H1 (cell line): Measurements from ENCODE around the gene SPDYE4.

Source experiments
- CEBPB ChIP-seq: IDR thresholded peaks from 2 replicates; pipeline ENCODE4 v1.6.1; 2012; ENCODE audit warnings: low read depth, low read length
- CHD1 ChIP-seq: IDR thresholded peaks from 2 replicates; pipeline ENCODE4 v1.6.1; 2012; ENCODE audit warnings: low read depth, low read length, improper control_type of control experiment
- CTCF ChIP-seq, 3 experiments: IDR thresholded peaks; 1 replicate in 2 of 3; 2 replicates in 1 of 3; pipeline versions ENCODE4 v1.5.1 to v1.6.1; 2011; ENCODE audit warnings: low read length in 3 of 3, mild to moderate bottlenecking in 3 of 3, inconsistent platforms in 2 of 3, low read depth in 1 of 3, moderate library complexity in 1 of 3; ENCODE audit not compliant: insufficient read depth in 1 of 3; ENCODE audit errors: control extremely low read depth in 1 of 3
- EZH2 ChIP-seq: fragments of 200-600 bp; sonication (generic); IDR thresholded peaks from 2 replicates; pipeline ENCODE4 v1.7.1; 2012; ENCODE audit warnings: low read depth, mild to moderate bottlenecking, moderate library complexity, low read length, inconsistent platforms; ENCODE audit not compliant: severe bottlenecking
- GABPA ChIP-seq: IDR thresholded peaks from 2 replicates; pipeline ENCODE4 v1.6.1; 2011; ENCODE audit warnings: mild to moderate bottlenecking, low read length, moderate library complexity, borderline replicate concordance; ENCODE audit not compliant: insufficient read depth
- HDAC6 ChIP-seq: IDR thresholded peaks from one replicate; pipeline ENCODE4 v1.7.1; 2012; ENCODE audit warnings: low read depth, mild to moderate bottlenecking, inconsistent platforms, low read length, moderate library complexity
- POU5F1 ChIP-seq: IDR thresholded peaks from 2 replicates; pipeline ENCODE4 v1.6.1; 2011; ENCODE audit warnings: low read depth, mild to moderate bottlenecking, low read length, moderate library complexity
- RXRA ChIP-seq: IDR thresholded peaks from 2 replicates; pipeline ENCODE4 v1.6.1; 2011; ENCODE audit warnings: low read depth, mild to moderate bottlenecking, low read length, moderate library complexity; ENCODE audit not compliant: insufficient read depth
- TAF1 ChIP-seq: IDR thresholded peaks from 2 replicates; pipeline ENCODE4 v1.6.1; 2011; ENCODE audit warnings: mild to moderate bottlenecking, low read depth, low read length
- USF2 ChIP-seq: IDR thresholded peaks from 2 replicates; pipeline ENCODE4 v1.6.1; 2011; ENCODE audit warnings: low read length, improper control_type of control experiment

GRCh38 chr17:8757189-8757588 lies 1.2 kb downstream of the SPDYE4 start:
- TF ChIP-seq GABPA = no peak
- no peak for TF ChIP-seq POU5F1
- no peak for TF ChIP-seq EZH2
- TF ChIP-seq CHD1 = no peak
- TF ChIP-seq HDAC6 = no peak
- TF ChIP-seq CTCF (IDR thresholded peaks at IDR 0.05; ENCODE audit: control extremely low read depth in 1 of 3, insufficient read depth in 1 of 3, low read depth in 1 of 3, low read length in 3 of 3) = no peak
- no peak for TF ChIP-seq CEBPB
- TF ChIP-seq USF2 = no peak
- no peak for TF ChIP-seq RXRA
- TF ChIP-seq TAF1 = no peak
